T-helper 1 cell treated with Interleukin-12 subunit alpha and Interleukin-12 subunit beta and Interleukin-4 antibody, amounts not matched to agents 30 ng/mL and 1 ng/mL, for 36 hours (primary cell): Measurements from ENCODE around the gene CADM1. TPM values are rescaled to one million over a fixed set of nuclear protein-coding genes. Genes with fewer than 3 reads are reported as not detected.
"Not testable (repeated sequence)": the region's sequence is repeated elsewhere in the genome, so short reads cannot be mapped to it uniquely, and the experiment has no call there.

Experiments used
- intact Hi-C: fragments of 100-400 bp; cut with micrococcal nuclease; formaldehyde crosslinking; loops from one replicate; pipeline ENCODE4 v1.15.1; 2024
- total RNA-seq: library from RNA; stranded (reverse); gene quantifications from 2 replicates; pipeline ENCODE4 v1.2.3, GENCODE V29; 2022

CADM1 gene
- total RNA-seq, 1 donor from 2014 or later: 0.83 TPM

GRCh38 chr11:115477410-115477809 lies 26.8 kb downstream of the CADM1 start:
- intact Hi-C loops: no loop called here

GRCh38 chr11:115476463-115477286 lies 27.5 kb downstream of the CADM1 start:
- intact Hi-C loops: no loop called here

- intact Hi-C loops: no loop called here
Observed at GRCh38 chr11:115475564-115475963, 28.7 kb downstream of the CADM1 start.

GRCh38 chr11:115474306-115474705 lies 29.9 kb downstream of the CADM1 start:
- intact Hi-C loops: not testable (repeated sequence)

GRCh38 chr11:115473167-115473566 lies 31.0 kb downstream of the CADM1 start:
- intact Hi-C loops: no loop called here

GRCh38 chr11:115471367-115471766 lies 32.8 kb downstream of the CADM1 start:
- intact Hi-C loops: no loop called here

- intact Hi-C loops: no loop called here
Observed at GRCh38 chr11:115470928-115471327, 33.3 kb downstream of the CADM1 start.

- intact Hi-C loops: no loop called here
Observed at GRCh38 chr11:115469361-115469760, 34.9 kb downstream of the CADM1 start.

GRCh38 chr11:115466122-115466521 lies 38.1 kb downstream of the CADM1 start:
- intact Hi-C loops: no loop called here

- intact Hi-C loops: no loop called here
Observed at GRCh38 chr11:115464269-115464668, 39.9 kb downstream of the CADM1 start.

GRCh38 chr11:115463606-115464005 lies 40.6 kb downstream of the CADM1 start:
- intact Hi-C loops: no loop called here

- intact Hi-C loops: no loop called here
Observed at GRCh38 chr11:115462757-115463156, 41.5 kb downstream of the CADM1 start.

- intact Hi-C loops: no loop called here
Observed at GRCh38 chr11:115462004-115462541, 42.1 kb downstream of the CADM1 start.

- intact Hi-C loops: no loop called here
Observed at GRCh38 chr11:115460512-115460911, 43.7 kb downstream of the CADM1 start.

- intact Hi-C loops: no loop called here
Observed at GRCh38 chr11:115459563-115459962, 44.7 kb downstream of the CADM1 start.

GRCh38 chr11:115458877-115459276 lies 45.3 kb downstream of the CADM1 start:
- intact Hi-C loops: no loop called here

- intact Hi-C loops: no loop called here
Observed at GRCh38 chr11:115456019-115456418, 48.2 kb downstream of the CADM1 start.

- intact Hi-C loops: no loop called here
Observed at GRCh38 chr11:115455613-115456012, 48.6 kb downstream of the CADM1 start.

GRCh38 chr11:115454525-115454924 lies 49.7 kb downstream of the CADM1 start:
- intact Hi-C loops: no loop called here

- intact Hi-C loops: no loop called here
Observed at GRCh38 chr11:115453693-115454490, 50.3 kb downstream of the CADM1 start.

GRCh38 chr11:115452241-115452640 lies 52.0 kb downstream of the CADM1 start:
- intact Hi-C loops: no loop called here

- intact Hi-C loops: no loop called here
Observed at GRCh38 chr11:115450519-115450918, 53.7 kb downstream of the CADM1 start.
